GM12874 (cell line): ENCODE data around the gene INSM2.

Experiments
- CTCF ChIP-seq: IDR thresholded peaks from 2 replicates; pipeline ENCODE4 v1.5.1; 2011; ENCODE audit warnings: low read depth, mild to moderate bottlenecking, control low read depth, low read length, moderate library complexity; ENCODE audit not compliant: insufficient read depth

The INSM2 gene

GRCh38 chr14:35531960-35532747 lies 1.8 kb upstream of the INSM2 start:
- no peak for TF ChIP-seq CTCF

GRCh38 chr14:35532783-35533356 lies 1.1 kb upstream of the INSM2 start:
- no peak for TF ChIP-seq CTCF

- no peak for TF ChIP-seq CTCF
These were observed 376 bp downstream of the INSM2 start for GRCh38 chr14:35534208-35534872.

- TF ChIP-seq CTCF: no peak
These were observed 1.0 kb downstream of the INSM2 start for GRCh38 chr14:35534873-35535482.

GRCh38 chr14:35535483-35536112 lies 1.6 kb downstream of the INSM2 start:
- no peak for TF ChIP-seq CTCF

GRCh38 chr14:35539969-35540368 lies 6.0 kb downstream of the INSM2 start:
- TF ChIP-seq CTCF: no peak

- TF ChIP-seq CTCF: no peak
These were observed 9.0 kb downstream of the INSM2 start for GRCh38 chr14:35543006-35543405.
